Measurements from ENCODE around the gene SMKR1. TPM values are rescaled to one million over a fixed set of nuclear protein-coding genes. Genes with fewer than 3 reads are reported as not detected.

Gene SMKR1
- total RNA-seq, 1 experiment from 2014 or later, result 1.4 TPM

DNA sequence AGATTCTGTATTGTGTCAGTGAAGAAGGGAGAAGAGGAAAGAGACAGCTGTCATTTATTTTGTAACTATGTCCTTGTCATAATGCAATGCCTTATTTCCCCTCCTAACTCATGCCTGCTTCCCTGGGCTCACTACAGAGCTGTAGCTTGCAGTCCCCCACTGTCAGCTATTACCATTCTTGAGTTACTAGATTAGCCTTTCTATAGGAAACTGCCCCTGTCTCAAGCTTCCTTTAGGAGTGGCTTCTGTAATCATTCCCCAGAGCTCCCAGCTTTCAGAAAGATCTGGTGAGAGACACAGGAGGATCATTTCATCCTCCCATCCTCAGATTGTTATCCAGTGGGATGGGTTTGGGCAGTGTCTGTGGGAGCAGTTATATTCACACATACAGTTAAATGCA lies 32.4 kb upstream of the SMKR1 start:
- Histone ChIP-seq H3K4me1 (ENCODE audit: control insufficient read depth, insufficient read depth, low read length) (no peaks in the 10 kb centered on the region), H3K9me3 (ENCODE audit: control insufficient read depth, insufficient read depth, low read depth, low read length) (no peaks in the 10 kb centered on the region), H3K4me3 (ENCODE audit: low read depth in 2 of 2, low read length in 2 of 2) (no peak overlapping the region), H3K27me3 (ENCODE audit: control insufficient read depth, insufficient read depth, low read length) (no peaks in the 10 kb centered on the region), H3K27ac (ENCODE audit: low read length) (no peak overlapping the region), H3K36me3 (ENCODE audit: control insufficient read depth, insufficient read depth, low read length) (no peaks in the 10 kb centered on the region; the same call in 1 of the 2 replicates)
- TF ChIP-seq SIN3A (IDR thresholded peaks at IDR 0.05; ENCODE audit: borderline replicate concordance, insufficient read depth, low read depth, low read length) (no peak), TCF7L2 (IDR thresholded peaks at IDR 0.05; ENCODE audit: low read depth, low read length) (no peak), POLR2AphosphoS5 (IDR thresholded peaks at IDR 0.05; ENCODE audit: low read depth, low read length) (no peak)
- TF ChIP-seq, protein P1, sequence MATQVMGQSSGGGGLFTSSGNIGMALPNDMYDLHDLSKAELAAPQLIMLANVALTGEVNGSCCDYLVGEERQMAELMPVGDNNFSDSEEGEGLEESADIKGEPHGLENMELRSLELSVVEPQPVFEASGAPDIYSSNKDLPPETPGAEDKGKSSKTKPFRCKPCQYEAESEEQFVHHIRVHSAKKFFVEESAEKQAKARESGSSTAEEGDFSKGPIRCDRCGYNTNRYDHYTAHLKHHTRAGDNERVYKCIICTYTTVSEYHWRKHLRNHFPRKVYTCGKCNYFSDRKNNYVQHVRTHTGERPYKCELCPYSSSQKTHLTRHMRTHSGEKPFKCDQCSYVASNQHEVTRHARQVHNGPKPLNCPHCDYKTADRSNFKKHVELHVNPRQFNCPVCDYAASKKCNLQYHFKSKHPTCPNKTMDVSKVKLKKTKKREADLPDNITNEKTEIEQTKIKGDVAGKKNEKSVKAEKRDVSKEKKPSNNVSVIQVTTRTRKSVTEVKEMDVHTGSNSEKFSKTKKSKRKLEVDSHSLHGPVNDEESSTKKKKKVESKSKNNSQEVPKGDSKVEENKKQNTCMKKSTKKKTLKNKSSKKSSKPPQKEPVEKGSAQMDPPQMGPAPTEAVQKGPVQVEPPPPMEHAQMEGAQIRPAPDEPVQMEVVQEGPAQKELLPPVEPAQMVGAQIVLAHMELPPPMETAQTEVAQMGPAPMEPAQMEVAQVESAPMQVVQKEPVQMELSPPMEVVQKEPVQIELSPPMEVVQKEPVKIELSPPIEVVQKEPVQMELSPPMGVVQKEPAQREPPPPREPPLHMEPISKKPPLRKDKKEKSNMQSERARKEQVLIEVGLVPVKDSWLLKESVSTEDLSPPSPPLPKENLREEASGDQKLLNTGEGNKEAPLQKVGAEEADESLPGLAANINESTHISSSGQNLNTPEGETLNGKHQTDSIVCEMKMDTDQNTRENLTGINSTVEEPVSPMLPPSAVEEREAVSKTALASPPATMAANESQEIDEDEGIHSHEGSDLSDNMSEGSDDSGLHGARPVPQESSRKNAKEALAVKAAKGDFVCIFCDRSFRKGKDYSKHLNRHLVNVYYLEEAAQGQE (IDR thresholded peaks at IDR 0.05; ENCODE audit: insufficient read depth in 1 of 2, low read depth in 2 of 2, low read length in 1 of 2), result no peak
- TF ChIP-seq, protein P2, sequence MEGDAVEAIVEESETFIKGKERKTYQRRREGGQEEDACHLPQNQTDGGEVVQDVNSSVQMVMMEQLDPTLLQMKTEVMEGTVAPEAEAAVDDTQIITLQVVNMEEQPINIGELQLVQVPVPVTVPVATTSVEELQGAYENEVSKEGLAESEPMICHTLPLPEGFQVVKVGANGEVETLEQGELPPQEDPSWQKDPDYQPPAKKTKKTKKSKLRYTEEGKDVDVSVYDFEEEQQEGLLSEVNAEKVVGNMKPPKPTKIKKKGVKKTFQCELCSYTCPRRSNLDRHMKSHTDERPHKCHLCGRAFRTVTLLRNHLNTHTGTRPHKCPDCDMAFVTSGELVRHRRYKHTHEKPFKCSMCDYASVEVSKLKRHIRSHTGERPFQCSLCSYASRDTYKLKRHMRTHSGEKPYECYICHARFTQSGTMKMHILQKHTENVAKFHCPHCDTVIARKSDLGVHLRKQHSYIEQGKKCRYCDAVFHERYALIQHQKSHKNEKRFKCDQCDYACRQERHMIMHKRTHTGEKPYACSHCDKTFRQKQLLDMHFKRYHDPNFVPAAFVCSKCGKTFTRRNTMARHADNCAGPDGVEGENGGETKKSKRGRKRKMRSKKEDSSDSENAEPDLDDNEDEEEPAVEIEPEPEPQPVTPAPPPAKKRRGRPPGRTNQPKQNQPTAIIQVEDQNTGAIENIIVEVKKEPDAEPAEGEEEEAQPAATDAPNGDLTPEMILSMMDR (IDR thresholded peaks at IDR 0.05), result no peak
- ATAC-seq (no peak), DNase-seq (ENCODE audit: low read depth, low spot score) (no peak)
- CTCF ChIA-PET, result interaction anchor here (0.6 to 0.9 kb wide), 2 partner anchors 102 to 566 kb away, joined by 3 to 4 read pairs; no protein-coding TSS in a partner anchor
- intact Hi-C loops (cut with micrococcal nuclease; ENCODE audit: unreplicated experiment) (no loop called here), in situ Hi-C loops (cut with HindIII; ENCODE audit: low pct_unique_long_range_greater_than_20kb, low sequenced_read_pairs) (no loop called here)
- BruUV-seq (replicated peaks), result no TSS peak
- POLR2A ChIA-PET, result no interaction called here

DNA sequence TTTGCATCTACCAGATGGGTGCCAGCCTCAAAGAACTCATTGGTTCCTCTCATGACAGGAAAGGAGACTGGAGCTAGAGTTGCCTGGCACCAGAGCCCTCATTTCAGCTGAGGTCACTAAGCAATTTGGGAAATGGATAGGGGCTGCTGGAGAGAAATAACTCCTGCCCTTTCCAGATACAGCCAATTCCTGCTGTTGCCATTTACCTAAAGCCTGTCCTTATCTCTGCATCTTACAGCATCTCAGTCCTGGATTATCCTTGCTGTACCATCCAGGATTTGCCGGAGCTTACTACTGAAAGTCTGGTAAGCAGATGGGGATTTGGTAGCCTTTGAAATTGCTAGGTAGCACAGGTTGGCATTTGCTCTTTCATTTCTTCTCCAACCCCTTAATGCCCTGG lies 31.9 kb upstream of the SMKR1 start:
- in situ Hi-C loops (cut with HindIII; ENCODE audit: low pct_unique_long_range_greater_than_20kb, low sequenced_read_pairs), result no loop called here
- ATAC-seq (no peak), DNase-seq (ENCODE audit: low read depth, low spot score) (no peak)
- Histone ChIP-seq H3K9me3 (ENCODE audit: control insufficient read depth, insufficient read depth, low read depth, low read length) (no peaks in the 10 kb centered on the region), H3K27ac (ENCODE audit: low read length) (no peak overlapping the region), H3K27me3 (ENCODE audit: control insufficient read depth, insufficient read depth, low read length) (no peaks in the 10 kb centered on the region), H3K4me3 (ENCODE audit: low read depth in 2 of 2, low read length in 2 of 2) (no peak overlapping the region), H3K36me3 (ENCODE audit: control insufficient read depth, insufficient read depth, low read length) (no peaks in the 10 kb centered on the region; the same call in 1 of the 2 replicates), H3K4me1 (ENCODE audit: control insufficient read depth, insufficient read depth, low read length) (no peaks in the 10 kb centered on the region)
- no TSS peak for BruUV-seq (replicated peaks)
- intact Hi-C loops (cut with micrococcal nuclease; ENCODE audit: unreplicated experiment), result no loop called here
- ChIA-PET POLR2A (no interaction called here), CTCF (interaction anchor here (0.6 to 0.9 kb wide), 2 partner anchors 103 to 567 kb away, joined by 3 to 4 read pairs; no protein-coding TSS in a partner anchor)
- TF ChIP-seq, protein P1 (IDR thresholded peaks at IDR 0.05; ENCODE audit: insufficient read depth in 1 of 2, low read depth in 2 of 2, low read length in 1 of 2), result no peak
- no peak for TF ChIP-seq POLR2AphosphoS5 (IDR thresholded peaks at IDR 0.05; ENCODE audit: low read depth, low read length)
- TF ChIP-seq SIN3A (IDR thresholded peaks at IDR 0.05; ENCODE audit: borderline replicate concordance, insufficient read depth, low read depth, low read length), result no peak
- TF ChIP-seq, protein P2 (IDR thresholded peaks at IDR 0.05), result no peak
- TF ChIP-seq TCF7L2 (IDR thresholded peaks at IDR 0.05; ENCODE audit: low read depth, low read length), result no peak

All from Panc1 (cell line).